PC-3 (cell line): ENCODE measurements around the gene PRADC1. TPM values are rescaled to one million over a fixed set of nuclear protein-coding genes. Genes with fewer than 3 reads are reported as not detected.

Experiments
- ATAC-seq: fragments of 200-7000 bp; cut with Tn5 transposase; 2 replicates; pipeline ENCODE4 v1.9.1; 2020; ENCODE audit warnings: mild to moderate bottlenecking, moderate library complexity
- BruUV-seq: library from RNA; stranded (reverse); fragments of 400-500 nt; replicated peaks from 2 replicates; lab custom pipeline; 2021; lab: Mats Ljungman, UMichigan
- CTCF ChIA-PET: fragments of 300-600 bp; sonication (Branson Sonifier 250); formaldehyde crosslinking; loops from one replicate; lab custom pipeline; 2022; ENCODE audit warnings: antibody characterized with exemption; lab: Charles Lee
- POLR2A ChIA-PET: fragments of 300-600 bp; sonication (Branson Sonifier 250); formaldehyde crosslinking; loops from one replicate; lab custom pipeline; 2022; ENCODE audit warnings: antibody characterized with exemption; ENCODE audit not compliant: unreplicated experiment; lab: Charles Lee
- DNase-seq: peaks from one replicate; pipeline ENCODE4 v3.0.0-alpha.2; 2015
- H2AFZ ChIP-seq: fragments of 300-600 bp; sonication (generic); 2 replicates; pipeline ENCODE4 v1.6.0; 2016; ENCODE audit warnings: antibody characterized with exemption, low read length
- H3F3A ChIP-seq: fragments of 300-600 bp; sonication (generic); one replicate; pipeline ENCODE4 v1.6.0; 2017; ENCODE audit warnings: antibody characterized with exemption, low read length, control low read depth, mild to moderate bottlenecking; ENCODE audit not compliant: unreplicated experiment
- H3K27ac ChIP-seq: fragments of 300-600 bp; sonication (generic); 2 replicates; pipeline ENCODE4 v1.5.1; 2016; ENCODE audit warnings: mild to moderate bottlenecking, low read length
- H3K27me3 ChIP-seq: fragments of 300-600 bp; sonication (generic); 2 replicates; pipeline ENCODE4 v1.6.1; 2016; ENCODE audit warnings: low read length, mixed read lengths
- H3K36me3 ChIP-seq: fragments of 300-600 bp; sonication (generic); 2 replicates; pipeline ENCODE4 v1.6.1; 2016; ENCODE audit warnings: low read depth, mixed run types, low read length, mixed read lengths
- H3K4me1 ChIP-seq: fragments of 300-600 bp; sonication (generic); 2 replicates; pipeline ENCODE4 v1.5.1; 2016; ENCODE audit warnings: low read length; ENCODE audit not compliant: insufficient read depth
- H3K4me2 ChIP-seq: fragments of 300-600 bp; sonication (generic); 2 replicates; pipeline ENCODE4 v1.6.0; 2016; ENCODE audit warnings: low read length
- H3K4me3 ChIP-seq: fragments of 300-600 bp; sonication (generic); 2 replicates; pipeline ENCODE4 v1.5.1; 2016; ENCODE audit warnings: mild to moderate bottlenecking, low read length, mixed read lengths
- H3K79me2 ChIP-seq: fragments of 300-600 bp; sonication (generic); 2 replicates; pipeline ENCODE4 v1.6.1; 2017; ENCODE audit warnings: low read length, mixed read lengths
- H3K9ac ChIP-seq: fragments of 300-600 bp; sonication (generic); 2 replicates; pipeline ENCODE4 v1.6.0; 2016; ENCODE audit warnings: mild to moderate bottlenecking, low read length
- H3K9me2 ChIP-seq: fragments of 300-600 bp; sonication (generic); replicated peaks from 2 replicates; pipeline ENCODE4 v1.6.1; 2016; ENCODE audit warnings: mixed run types, low read length, mixed read lengths
- H3K9me3 ChIP-seq: fragments of 300-600 bp; sonication (generic); 2 replicates; pipeline ENCODE4 v1.6.1; 2016; ENCODE audit warnings: low read length, mixed read lengths
- H4K20me1 ChIP-seq: fragments of 300-600 bp; sonication (generic); 2 replicates; pipeline ENCODE4 v1.6.1; 2016; ENCODE audit warnings: low read length, mixed read lengths
- CTCF ChIP-seq: fragments of 300-600 bp; sonication (generic); conservative IDR thresholded peaks from 2 replicates; pipeline ENCODE4 v1.5.1; 2017; ENCODE audit warnings: antibody characterized with exemption, low read depth, mild to moderate bottlenecking, low read length
- EZH2 ChIP-seq: fragments of 300-600 bp; sonication (generic); IDR thresholded peaks from one replicate; pipeline ENCODE4 v1.6.1; 2017; ENCODE audit warnings: antibody characterized with exemption, mild to moderate bottlenecking, low read length; ENCODE audit not compliant: unreplicated experiment
- EZH2phosphoT487 ChIP-seq: fragments of 300-600 bp; sonication (generic); IDR thresholded peaks from 2 replicates; pipeline ENCODE4 v1.6.1; 2018; ENCODE audit warnings: mild to moderate bottlenecking, antibody characterized with exemption, low read length, borderline replicate concordance
- intact Hi-C: fragments of 100-400 bp; cut with micrococcal nuclease; formaldehyde crosslinking; loops from 2 replicates; pipeline ENCODE4 v1.9.0; 2023
- total RNA-seq: library from RNA; depleted of rRNA; stranded (reverse); fragments of >200 nt; gene quantifications from 2 replicates; pipeline ENCODE4 v1.2.3, GENCODE V29; 2014

Gene PRADC1
- total RNA-seq, 1 experiment from 2014 or later = 62.5 TPM

GRCh38 chr2:73208258-73208657 lies 24.8 kb downstream of the PRADC1 start:
- Histone ChIP-seq H3K4me2 (no peak overlapping the region), H4K20me1 (no peaks in the 10 kb centered on the region), H3K9me2 (no peaks in the 10 kb centered on the region), H3K4me1 (no peaks in the 10 kb centered on the region), H3K9me3 (no peaks in the 10 kb centered on the region), H2AFZ (no peak overlapping the region), H3K4me3 (no peak overlapping the region), H3K27ac (no peak overlapping the region), H3K36me3 (no peaks in the 10 kb centered on the region), H3K79me2 (no peaks in the 10 kb centered on the region), H3K9ac (no peak overlapping the region), H3F3A (no peaks in the 10 kb centered on the region), H3K27me3 (peaks cover 14% of the 10 kb centered on the region)
- no peak for DNase-seq
- TF ChIP-seq CTCF (no peak), EZH2 (no peak), EZH2phosphoT487 (no peak)
- intact Hi-C loops = no loop called here
- no TSS peak for BruUV-seq
- POLR2A ChIA-PET = interaction anchor here (0.7 kb wide), 1 partner anchor 17 kb away, joined by 24 read pairs; no protein-coding TSS in a partner anchor
- ATAC-seq = no peak
- CTCF ChIA-PET = no interaction called here

- ATAC-seq (no peak), DNase-seq (no peak)
- no peaks in the 10 kb centered on the region for H3K9me3 ChIP-seq
- no peaks in the 10 kb centered on the region for H3F3A ChIP-seq
- no peak overlapping the region for H2AFZ ChIP-seq
- H3K9me2 ChIP-seq = no peaks in the 10 kb centered on the region
- H3K4me1 ChIP-seq = peaks cover 3% of the 10 kb centered on the region; the same call in 1 of the 2 replicates
- peaks cover 36% of the 10 kb centered on the region for H3K27me3 ChIP-seq
- no peak overlapping the region for H3K4me3 ChIP-seq
- ChIA-PET POLR2A (no interaction called here), CTCF (no interaction called here)
- no peak overlapping the region for H3K27ac ChIP-seq
- no TSS peak for BruUV-seq
- no peak overlapping the region for H3K4me2 ChIP-seq
- intact Hi-C loops = no loop called here
- no peaks in the 10 kb centered on the region for H3K36me3 ChIP-seq
- no peak overlapping the region for H3K9ac ChIP-seq
- H4K20me1 ChIP-seq = no peaks in the 10 kb centered on the region
- TF ChIP-seq EZH2 = no peak
- TF ChIP-seq EZH2phosphoT487 = no peak
- TF ChIP-seq CTCF = no peak
- H3K79me2 ChIP-seq = no peaks in the 10 kb centered on the region
These were observed 27.4 kb downstream of the PRADC1 start for GRCh38 chr2:73205611-73206010.

- H3K36me3 ChIP-seq = no peaks in the 10 kb centered on the region
- peaks cover 3% of the 10 kb centered on the region; the same call in 1 of the 2 replicates for H3K4me1 ChIP-seq
- H4K20me1 ChIP-seq = no peaks in the 10 kb centered on the region
- peak overlapping the region; percentile 55; the same call in 1 of the 2 replicates for H3K4me3 ChIP-seq
- intact Hi-C loops = no loop called here
- H3K9me3 ChIP-seq = no peaks in the 10 kb centered on the region
- ChIA-PET POLR2A (no interaction called here), CTCF (no interaction called here)
- DNase-seq (no peak), ATAC-seq (no peak)
- no TSS peak for BruUV-seq
- H3K9me2 ChIP-seq = no peaks in the 10 kb centered on the region
- peak overlapping the region; percentile 81 for H3K4me2 ChIP-seq
- H3K27me3 ChIP-seq = peaks cover 45% of the 10 kb centered on the region
- no peaks in the 10 kb centered on the region for H3K79me2 ChIP-seq
- no peak overlapping the region for H3K9ac ChIP-seq
- no peaks in the 10 kb centered on the region for H3F3A ChIP-seq
- H2AFZ ChIP-seq = peak overlapping the region; percentile 70
- H3K27ac ChIP-seq = no peak overlapping the region
- TF ChIP-seq EZH2phosphoT487 (no peak), EZH2 (peak; percentile 28)
These were observed 29.9 kb downstream of the PRADC1 start for GRCh38 chr2:73203055-73203681.
